GM23338 (cell line): Measurements from ENCODE around the gene TSEN2. TPM values are rescaled to one million over a fixed set of nuclear protein-coding genes. Genes with fewer than 3 reads are reported as not detected.
A peak's percentile ranks its signal among the peaks of the same experiment; 100 is the strongest.

Source experiments
- ATAC-seq: fragments of 200-7000 bp; cut with Tn5 transposase; 3 replicates; pipeline ENCODE4 v1.9.1; 2020
- DNase-seq: peaks from one replicate; pipeline ENCODE4 v3.0.0-alpha.2; 2015; ENCODE audit warnings: low spot score
- H2AFZ ChIP-seq: fragments of 200-600 bp; sonication (generic); 2 replicates; pipeline ENCODE4 v1.8.0; 2016; ENCODE audit warnings: antibody characterized with exemption, mild to moderate bottlenecking, moderate library complexity
- H3F3A ChIP-seq: fragments of 200-600 bp; sonication (generic); replicated peaks from 2 replicates; pipeline ENCODE4 v1.8.0; 2017; ENCODE audit warnings: antibody characterized with exemption, mixed run types, low read depth
- H3K27ac ChIP-seq: fragments of 200-600 bp; sonication (generic); 2 replicates; pipeline ENCODE4 v1.6.1; 2016; ENCODE audit warnings: low read depth
- H3K27me3 ChIP-seq: fragments of 200-600 bp; sonication (generic); 2 replicates; pipeline ENCODE4 v1.8.0; 2016; ENCODE audit warnings: mild to moderate bottlenecking, mixed run types, moderate library complexity; ENCODE audit not compliant: insufficient read depth
- H3K36me3 ChIP-seq: fragments of 200-600 bp; sonication (generic); 2 replicates; pipeline ENCODE4 v1.8.0; 2016; ENCODE audit warnings: mild to moderate bottlenecking; ENCODE audit not compliant: insufficient read depth
- H3K4me1 ChIP-seq: fragments of 200-600 bp; sonication (generic); 2 replicates; pipeline ENCODE4 v1.8.0; 2016; ENCODE audit warnings: mild to moderate bottlenecking, moderate library complexity; ENCODE audit not compliant: insufficient read depth
- H3K4me2 ChIP-seq: fragments of 200-600 bp; sonication (generic); 2 replicates; pipeline ENCODE4 v1.7.1; 2017; ENCODE audit warnings: mixed run types
- H3K4me3 ChIP-seq: fragments of 200-600 bp; sonication (generic); 2 replicates; pipeline ENCODE4 v1.6.1; 2016; ENCODE audit warnings: mixed run types
- H3K79me2 ChIP-seq: fragments of 200-600 bp; sonication (generic); replicated peaks from 2 replicates; pipeline ENCODE4 v1.8.0; 2017; ENCODE audit warnings: mild to moderate bottlenecking; ENCODE audit not compliant: insufficient read depth
- H3K9me2 ChIP-seq: fragments of 200-600 bp; sonication (generic); 2 replicates; pipeline ENCODE4 v1.8.0; 2017; ENCODE audit not compliant: insufficient read depth
- H4K20me1 ChIP-seq: fragments of 200-600 bp; sonication (generic); replicated peaks from 2 replicates; pipeline ENCODE4 v1.8.0; 2017; ENCODE audit warnings: mild to moderate bottlenecking; ENCODE audit not compliant: insufficient read depth
- H3K27ac Mint-ChIP-seq: 2 replicates; pipeline ENCODE4 v1.8.0; 2020; ENCODE audit warnings: inconsistent platforms, mild to moderate bottlenecking, moderate library complexity, mixed read lengths
- H3K27me3 Mint-ChIP-seq: 3 replicates; pipeline ENCODE4 v1.8.0; 2022; ENCODE audit warnings: low read depth, mild to moderate bottlenecking, moderate library complexity, mixed read lengths, inconsistent platforms; ENCODE audit not compliant: insufficient read depth, poor library complexity
- H3K36me3 Mint-ChIP-seq: 3 replicates; pipeline ENCODE4 v1.8.0; 2021; ENCODE audit warnings: low read depth, mild to moderate bottlenecking, inconsistent platforms, moderate library complexity, mixed read lengths
- H3K4me1 Mint-ChIP-seq: 3 replicates; pipeline ENCODE4 v1.8.0; 2020; ENCODE audit warnings: mild to moderate bottlenecking, inconsistent platforms, mixed read lengths
- H3K4me3 Mint-ChIP-seq: 3 replicates; pipeline ENCODE4 v1.8.0; 2021; ENCODE audit warnings: moderate library complexity, mild to moderate bottlenecking, inconsistent platforms, mixed read lengths
- H3K9me3 Mint-ChIP-seq: 3 replicates; pipeline ENCODE4 v1.8.0; 2020; ENCODE audit warnings: moderate library complexity, mild to moderate bottlenecking, inconsistent platforms, mixed read lengths
- CREB1 ChIP-seq: fragments of 250-450 bp; sonication (Bioruptor Pico); IDR thresholded peaks from 2 replicates; pipeline ENCODE4 v1.5.0; 2020; ENCODE audit warnings: low read depth, mild to moderate bottlenecking, moderate library complexity
- CTCF ChIP-seq, 2 experiments: fragments of 200-600 bp in 1 of 2; sonication (generic) in 1 of 2; conservative IDR thresholded peaks; 2 replicates each; pipeline versions ENCODE4 v1.5.1 to v1.6.1; 2016 to 2017; ENCODE audit warnings: antibody characterized with exemption in 2 of 2, low read depth in 2 of 2, mild to moderate bottlenecking in 2 of 2, moderate library complexity in 1 of 2
- ETS1 ChIP-seq: IDR thresholded peaks from 2 replicates; pipeline ENCODE4 v1.6.1; 2016; ENCODE audit warnings: antibody characterized with exemption
- EZH2phosphoT487 ChIP-seq: fragments of 200-600 bp; sonication (generic); IDR thresholded peaks from one replicate; pipeline ENCODE4 v1.8.1; 2018; ENCODE audit warnings: antibody characterized with exemption; ENCODE audit not compliant: unreplicated experiment
- NANOG ChIP-seq: IDR thresholded peaks from 2 replicates; pipeline ENCODE4 v1.6.1; 2016; ENCODE audit warnings: antibody characterized with exemption, borderline replicate concordance
- ZNF114 ChIP-seq: fragments of 250-450 bp; sonication (Bioruptor Pico); IDR thresholded peaks from 2 replicates; pipeline ENCODE4 v1.5.0; 2020; ENCODE audit warnings: mild to moderate bottlenecking, moderate library complexity
- ZNF331 ChIP-seq: fragments of 250-450 bp; sonication (Bioruptor Pico); IDR thresholded peaks from 2 replicates; pipeline ENCODE4 v1.5.0; 2020; ENCODE audit warnings: low read depth, mild to moderate bottlenecking, moderate library complexity
- ZNF462 ChIP-seq: fragments of 250-450 bp; sonication (Bioruptor Pico); IDR thresholded peaks from 2 replicates; pipeline ENCODE4 v1.5.0; 2020; ENCODE audit warnings: mild to moderate bottlenecking, moderate library complexity
- polyA plus RNA-seq: library from polyadenylated mRNA; unstranded; fragments of >200 nt; fragmentation: Nextera tagmentation; extraction: Ambion mirVana; gene quantifications from 2 replicates; pipeline ENCODE4 v1.2.1, GENCODE V29; 2016
- total RNA-seq: library from RNA; depleted of rRNA; stranded (reverse); fragments of >200 nt; shearing (Covaris generic); gene quantifications from 2 replicates; pipeline ENCODE4 v1.2.3, GENCODE V29; 2014

TSEN2 gene
- total and polyA plus RNA-seq, 2 experiments from 2014 or later, result 27.7 to 30.0 TPM

DNA sequence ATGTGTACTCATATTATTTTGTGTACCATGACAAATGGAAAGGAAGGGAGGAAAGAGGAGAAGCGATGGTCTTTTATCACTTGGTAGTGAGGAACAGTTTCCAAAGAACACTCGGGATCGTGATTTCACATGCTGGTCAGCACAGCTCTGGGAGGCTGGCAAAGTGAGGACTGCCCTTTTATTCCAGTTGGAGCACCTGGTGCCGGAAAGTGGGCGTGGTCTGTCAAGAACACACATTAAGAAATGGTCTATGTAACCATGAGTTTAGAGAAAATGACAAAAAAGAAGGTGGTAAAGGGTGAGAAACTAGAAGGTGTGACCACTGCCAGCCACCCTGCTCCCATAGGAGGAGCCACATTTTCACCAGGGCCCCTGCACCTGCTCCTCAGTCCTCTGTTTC lies 7.0 kb upstream of the TSEN2 start:
- H3K9me2 ChIP-seq, result no peaks in the 10 kb centered on the region
- no peak overlapping the region for H3K27ac ChIP-seq
- H3K4me2 ChIP-seq, result no peak overlapping the region
- no peaks in the 10 kb centered on the region for H4K20me1 ChIP-seq
- no peaks in the 10 kb centered on the region for H3F3A ChIP-seq
- H3K36me3 ChIP-seq, result no peaks in the 10 kb centered on the region
- H2AFZ ChIP-seq, result peak overlapping the region; percentile 28; the same call in 1 of the 2 replicates
- peaks cover 8% of the 10 kb centered on the region for H3K4me1 Mint-ChIP-seq
- no peaks in the 10 kb centered on the region for H3K79me2 ChIP-seq
- peaks cover 4% of the 10 kb centered on the region for H3K27me3 Mint-ChIP-seq
- H3K27ac Mint-ChIP-seq, result no peak overlapping the region
- no peak for TF ChIP-seq CREB1 (CRISPR knock-in tag)
- no peak for TF ChIP-seq EZH2phosphoT487
- TF ChIP-seq ZNF462 (CRISPR knock-in tag), result no peak
- no peak for TF ChIP-seq ETS1
- no peak for TF ChIP-seq NANOG
- no peak for TF ChIP-seq ZNF331 (CRISPR knock-in tag)
- TF ChIP-seq ZNF114, result no peak
- no peak for TF ChIP-seq CTCF (conservative IDR thresholded peaks at IDR 0.05; ENCODE audit: low read depth in 2 of 2)
- no peaks in the 10 kb centered on the region for H3K9me3 Mint-ChIP-seq
- H3K4me3 Mint-ChIP-seq, result no peak overlapping the region
- no peaks in the 10 kb centered on the region for H3K36me3 Mint-ChIP-seq
- ATAC-seq (no peak), DNase-seq (no peak)
- no peaks in the 10 kb centered on the region for H3K27me3 ChIP-seq
- no peak overlapping the region for H3K4me3 ChIP-seq
- H3K4me1 ChIP-seq, result no peaks in the 10 kb centered on the region; the same call in 1 of the 2 replicates
